ENCODE results near the gene APBB3.
A peak's percentile ranks its signal among the peaks of the same experiment; 100 is the strongest.

Gene APBB3

DNA sequence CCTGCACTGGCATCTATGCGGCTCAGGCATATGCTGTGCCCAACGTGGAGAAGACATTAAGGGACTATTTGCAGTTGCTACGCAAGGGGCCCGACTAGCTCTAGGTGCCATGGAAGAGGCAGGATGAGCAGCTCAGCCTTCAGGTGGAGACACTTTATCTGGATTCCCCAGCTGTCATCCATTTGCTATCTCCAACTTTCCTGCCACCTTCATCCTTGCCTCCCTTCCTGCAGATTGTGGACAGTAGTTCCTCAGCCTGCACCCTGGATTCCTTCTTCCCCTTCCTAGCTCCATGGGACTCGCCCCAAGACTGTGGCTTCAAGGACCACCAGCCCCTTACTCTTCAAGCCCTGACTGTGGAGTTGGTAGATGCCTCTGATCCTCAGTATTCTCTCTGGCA, 2.3 kb upstream of the APBB3 start:
- peaks cover 17% of the 10 kb centered on the region for H3K36me3 ChIP-seq
- no peak for DNase-seq
- H3K4me3 ChIP-seq (ENCODE audit: low read depth, low read length): no peak overlapping the region
- H3K27me3 ChIP-seq: no peaks in the 10 kb centered on the region
- H3K4me1 ChIP-seq: 0 out of 2 replicates have a peak, but pooled peaks cover 4% of the 10 kb centered on the region
- H3K9me3 ChIP-seq: no peaks in the 10 kb centered on the region
- TF ChIP-seq, protein P1, sequence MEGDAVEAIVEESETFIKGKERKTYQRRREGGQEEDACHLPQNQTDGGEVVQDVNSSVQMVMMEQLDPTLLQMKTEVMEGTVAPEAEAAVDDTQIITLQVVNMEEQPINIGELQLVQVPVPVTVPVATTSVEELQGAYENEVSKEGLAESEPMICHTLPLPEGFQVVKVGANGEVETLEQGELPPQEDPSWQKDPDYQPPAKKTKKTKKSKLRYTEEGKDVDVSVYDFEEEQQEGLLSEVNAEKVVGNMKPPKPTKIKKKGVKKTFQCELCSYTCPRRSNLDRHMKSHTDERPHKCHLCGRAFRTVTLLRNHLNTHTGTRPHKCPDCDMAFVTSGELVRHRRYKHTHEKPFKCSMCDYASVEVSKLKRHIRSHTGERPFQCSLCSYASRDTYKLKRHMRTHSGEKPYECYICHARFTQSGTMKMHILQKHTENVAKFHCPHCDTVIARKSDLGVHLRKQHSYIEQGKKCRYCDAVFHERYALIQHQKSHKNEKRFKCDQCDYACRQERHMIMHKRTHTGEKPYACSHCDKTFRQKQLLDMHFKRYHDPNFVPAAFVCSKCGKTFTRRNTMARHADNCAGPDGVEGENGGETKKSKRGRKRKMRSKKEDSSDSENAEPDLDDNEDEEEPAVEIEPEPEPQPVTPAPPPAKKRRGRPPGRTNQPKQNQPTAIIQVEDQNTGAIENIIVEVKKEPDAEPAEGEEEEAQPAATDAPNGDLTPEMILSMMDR (IDR thresholded peaks at IDR 0.05; ENCODE audit: low read depth, low read length): no peak

DNA sequence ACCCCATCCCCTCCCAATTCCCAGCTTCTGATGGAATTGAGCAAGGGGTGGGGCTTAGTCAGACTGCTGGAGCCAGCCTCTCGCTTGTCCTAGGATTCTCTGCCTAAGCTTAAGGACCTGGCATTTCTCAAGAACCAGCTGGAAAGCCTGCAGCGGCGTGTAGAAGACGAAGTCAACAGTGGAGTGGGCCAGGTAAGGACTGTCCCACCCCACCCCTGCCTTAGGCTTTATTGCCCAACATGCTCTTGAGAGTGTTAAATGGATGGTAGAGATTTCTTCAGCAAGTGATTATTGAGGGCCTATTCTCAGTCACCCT, 1.3 kb upstream of the APBB3 start:
- TF ChIP-seq, protein P1 (IDR thresholded peaks at IDR 0.05; ENCODE audit: low read depth, low read length): no peak
- H3K4me1 ChIP-seq: 0 out of 2 replicates have a peak, but pooled peaks cover 4% of the 10 kb centered on the region
- H3K9me3 ChIP-seq: no peaks in the 10 kb centered on the region
- peak overlapping the region; percentile 91 for H3K4me3 ChIP-seq (ENCODE audit: low read depth, low read length)
- peaks cover 17% of the 10 kb centered on the region for H3K36me3 ChIP-seq
- no peaks in the 10 kb centered on the region for H3K27me3 ChIP-seq
- DNase-seq: no peak

GRCh38 chr5:140565024-140565779, 804 bp upstream of the APBB3 start:
- no peak for DNase-seq
- TF ChIP-seq, protein P1 (IDR thresholded peaks at IDR 0.05; ENCODE audit: low read depth, low read length): no peak
- Histone ChIP-seq H3K4me3 (ENCODE audit: low read depth, low read length) (peak overlapping the region; percentile 91), H3K4me1 (0 out of 2 replicates have a peak, but pooled peaks cover 4% of the 10 kb centered on the region), H3K36me3 (peaks cover 17% of the 10 kb centered on the region), H3K9me3 (no peaks in the 10 kb centered on the region), H3K27me3 (no peaks in the 10 kb centered on the region)

DNA sequence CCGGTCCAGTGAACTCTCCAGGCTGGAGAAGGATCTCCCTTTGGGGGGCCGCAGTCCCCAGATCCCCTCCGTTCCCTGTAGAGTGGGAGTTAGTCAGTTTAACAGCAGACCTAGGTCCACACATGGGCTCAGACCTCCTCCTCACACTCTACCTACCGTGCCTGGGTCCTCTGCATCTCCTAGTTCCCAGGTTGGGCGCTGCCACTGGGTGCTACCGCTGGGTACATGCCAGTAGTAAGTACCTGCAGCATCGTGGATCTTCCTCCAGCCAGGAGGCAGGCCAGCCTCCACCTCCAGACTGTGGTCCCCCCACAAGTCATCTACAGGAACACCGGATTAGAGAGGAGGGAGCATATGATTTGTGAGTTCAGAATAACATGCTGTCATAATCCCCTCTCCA, 802 bp downstream of the APBB3 start:
- no peak for DNase-seq
- H3K4me3 ChIP-seq (ENCODE audit: low read depth, low read length): peak overlapping the region; percentile 91
- no peaks in the 10 kb centered on the region for H3K27me3 ChIP-seq
- H3K36me3 ChIP-seq: peaks cover 17% of the 10 kb centered on the region
- H3K9me3 ChIP-seq: no peaks in the 10 kb centered on the region
- H3K4me1 ChIP-seq: 0 out of 2 replicates have a peak, but pooled peaks cover 4% of the 10 kb centered on the region
- TF ChIP-seq, protein P1 (IDR thresholded peaks at IDR 0.05; ENCODE audit: low read depth, low read length): no peak

- TF ChIP-seq, protein P1 (IDR thresholded peaks at IDR 0.05; ENCODE audit: low read depth, low read length): no peak
- no peaks in the 10 kb centered on the region for H3K27me3 ChIP-seq
- DNase-seq: no peak
- H3K9me3 ChIP-seq: no peaks in the 10 kb centered on the region
- H3K36me3 ChIP-seq: peaks cover 7% of the 10 kb centered on the region
- peaks cover 7% of the 10 kb centered on the region; the same call in 1 of the 2 replicates for H3K4me1 ChIP-seq
- H3K4me3 ChIP-seq (ENCODE audit: low read depth, low read length): no peak overlapping the region
Measured at GRCh38 chr5:140561753-140562523, 2.5 kb downstream of the APBB3 start.

GRCh38 chr5:140560227-140560626, 4.2 kb downstream of the APBB3 start:
- Histone ChIP-seq H3K27me3 (no peaks in the 10 kb centered on the region), H3K36me3 (no peaks in the 10 kb centered on the region; the same call in 1 of the 2 replicates), H3K4me1 (peaks cover 15% of the 10 kb centered on the region; the same call in 1 of the 2 replicates), H3K9me3 (no peaks in the 10 kb centered on the region), H3K4me3 (ENCODE audit: low read depth, low read length) (no peak overlapping the region)
- DNase-seq: no peak
- TF ChIP-seq, protein P1 (IDR thresholded peaks at IDR 0.05; ENCODE audit: low read depth, low read length): no peak
